ENCODE measurements around the gene KCNIP2. TPM values are rescaled to one million over a fixed set of nuclear protein-coding genes. Genes with fewer than 3 reads are reported as not detected.

The KCNIP2 gene
- total and polyA plus RNA-seq, 7 experiments from 2014 or later = 0.27 to 6.3 (median 2.4) TPM; not detected in 1

- DNase-seq (peak; percentile 35 to 83 (median 58)), ATAC-seq (peak; percentile 76)
- peaks cover 34 to 65% (median 55%) of the 10 kb centered on the region in 7 donors for H3K4me1 Mint-ChIP-seq
- POLR2A ChIA-PET = interaction anchor here (0.7 to 5.1 kb wide), 8 partner anchors 9 to 582 kb away, joined by 3 to 42 read pairs (median 4); partner anchors contain the start of gene OGA
- intact Hi-C loops (cut with micrococcal nuclease) = loop anchor here (1.0 to 5.0 kb wide), 10 partner anchors 10 to 629 kb away; partner anchors contain the start of gene ARMH3 (in 1 of the 2)
- H3K4me1 ChIP-seq (ENCODE audit: control insufficient read depth in 2 of 2, insufficient read depth in 2 of 2, low read length in 2 of 2) = peaks cover 13 to 36% of the 10 kb centered on the region in 2 donors
- H3K9me3 ChIP-seq (ENCODE audit: control insufficient read depth in 2 of 3, low read length in 3 of 3) = no peaks in the 10 kb centered on the region
- no peak overlapping the region for H3K27ac ChIP-seq (ENCODE audit: low read depth, low read length)
- H3K4me3 ChIP-seq (ENCODE audit: low read length) = peak overlapping the region; percentile 55
- no peaks in the 10 kb centered on the region for H3K27me3 ChIP-seq (ENCODE audit: control insufficient read depth in 2 of 2, insufficient read depth in 2 of 2, low read length in 2 of 2)
- H3K36me3 Mint-ChIP-seq = peaks cover 0 to 6% (median 2%) of the 10 kb centered on the region in 5 donors
- peaks cover 0 to 2% (median 0%) of the 10 kb centered on the region in 11 donors for H3K9me3 Mint-ChIP-seq
- H3K36me3 ChIP-seq (ENCODE audit: control insufficient read depth in 2 of 3, insufficient read depth in 3 of 3, low read length in 3 of 3) = no peaks in the 10 kb centered on the region
- H3K27ac Mint-ChIP-seq = peak overlapping the region in 5 of 9 donors; percentile 50 to 87 (median 79)
- CTCF ChIA-PET = interaction anchor here (0.5 to 4.0 kb wide), 20 partner anchors 9 to 861 kb away, joined by 3 to 28 read pairs (median 4); partner anchors contain the start of genes NPM3 and OGA
- H3K27me3 Mint-ChIP-seq = peaks cover 0 to 19% (median 4%) of the 10 kb centered on the region in 5 donors
- H3K4me3 Mint-ChIP-seq = peak overlapping the region; percentile 72 to 91 (median 85)
These were observed 2.7 kb downstream of the KCNIP2 start for GRCh38 chr10:101840741-101841453.

- Histone ChIP-seq H3K36me3 (ENCODE audit: control insufficient read depth in 2 of 3, insufficient read depth in 3 of 3, low read length in 3 of 3) (no peaks in the 10 kb centered on the region), H3K27ac (ENCODE audit: low read depth, low read length) (no peak overlapping the region), H3K4me1 (ENCODE audit: control insufficient read depth in 2 of 2, insufficient read depth in 2 of 2, low read length in 2 of 2) (peaks cover 17 to 43% of the 10 kb centered on the region in 2 donors), H3K27me3 (ENCODE audit: control insufficient read depth in 2 of 2, insufficient read depth in 2 of 2, low read length in 2 of 2) (no peaks in the 10 kb centered on the region), H3K9me3 (ENCODE audit: control insufficient read depth in 2 of 3, low read length in 3 of 3) (no peaks in the 10 kb centered on the region), H3K4me3 (ENCODE audit: low read length) (peak overlapping the region; percentile 55)
- ATAC-seq (no peak), DNase-seq (no peak)
- Mint-ChIP-seq H3K36me3 (peaks cover 0 to 4% (median 0%) of the 10 kb centered on the region in 5 donors), H3K4me1 (peaks cover 37 to 68% (median 60%) of the 10 kb centered on the region in 7 donors), H3K4me3 (peak overlapping the region; percentile 72 to 91 (median 85)), H3K27ac (peak overlapping the region in 6 of 9 donors; percentile 38 to 87 (median 56)), H3K9me3 (peaks cover 0 to 4% (median 0%) of the 10 kb centered on the region in 11 donors), H3K27me3 (peaks cover 0 to 19% (median 4%) of the 10 kb centered on the region in 5 donors)
- ChIA-PET POLR2A (interaction anchor here (0.7 to 5.1 kb wide), 5 partner anchors 9 to 582 kb away, joined by 3 to 42 read pairs (median 3); partner anchors contain the start of gene OGA), CTCF (interaction anchor here (0.7 to 4.0 kb wide), 12 partner anchors 9 to 1554 kb away, joined by 3 to 28 read pairs (median 4); partner anchors contain the start of genes NPM3 and OGA)
- intact Hi-C loops (cut with micrococcal nuclease) = loop anchor here (1.0 to 5.0 kb wide), 10 partner anchors 9 to 628 kb away; partner anchors contain the start of gene ARMH3 (in 1 of the 2)
These were observed 3.4 kb downstream of the KCNIP2 start for GRCh38 chr10:101840102-101840684.

DNA sequence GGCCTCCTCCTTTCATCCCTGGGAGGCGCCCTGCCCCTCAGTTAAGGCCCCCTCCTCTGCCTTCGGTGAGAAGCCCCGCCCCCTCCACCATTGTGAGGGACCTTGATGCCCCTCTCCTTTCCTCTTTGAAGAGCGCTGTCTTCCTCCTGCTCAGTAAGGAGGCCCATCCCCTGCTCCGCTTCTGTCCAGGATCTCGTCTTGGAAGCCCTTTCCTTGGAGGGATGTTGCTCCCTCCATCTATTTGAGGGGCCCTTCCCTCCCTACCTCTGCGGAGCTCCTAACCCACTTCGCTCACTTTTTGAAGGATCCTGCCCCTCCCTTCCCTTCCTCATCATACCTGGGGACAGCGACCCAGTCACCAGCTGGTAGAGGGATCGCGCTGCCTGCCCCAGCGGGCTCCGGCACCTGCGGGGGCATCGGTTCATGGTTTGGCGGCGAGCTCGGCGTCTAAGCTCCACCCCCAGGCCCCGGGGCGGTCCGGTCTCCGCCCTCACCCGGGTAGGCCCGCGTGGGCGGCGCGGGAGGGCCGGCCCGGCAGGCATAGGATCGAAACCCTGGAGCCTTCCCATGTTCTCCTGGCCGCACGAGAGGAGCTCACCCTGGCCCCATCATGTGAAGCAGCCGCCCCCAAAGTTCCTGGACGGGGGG, 4.1 kb downstream of the KCNIP2 start:
- Mint-ChIP-seq H3K36me3 (peaks cover 0 to 4% (median 0%) of the 10 kb centered on the region in 5 donors), H3K27ac (peak overlapping the region in 1 of 9 donors; percentile 5), H3K9me3 (peaks cover 0 to 4% (median 0%) of the 10 kb centered on the region in 11 donors), H3K4me1 (peaks cover 43 to 69% (median 61%) of the 10 kb centered on the region in 7 donors), H3K27me3 (peaks cover 0 to 19% (median 4%) of the 10 kb centered on the region in 5 donors), H3K4me3 (peak overlapping the region; percentile 66 to 91 (median 84))
- ChIA-PET POLR2A (interaction anchor here (0.9 to 5.1 kb wide), 3 partner anchors 8 to 274 kb away, joined by 3 to 42 read pairs (median 3); partner anchors contain the start of gene OGA), CTCF (interaction anchor here (1.0 to 4.0 kb wide), 6 partner anchors 8 to 1554 kb away, joined by 3 to 28 read pairs (median 10); partner anchors contain the start of gene OGA)
- Histone ChIP-seq H3K27ac (ENCODE audit: low read depth, low read length) (no peak overlapping the region), H3K36me3 (ENCODE audit: control insufficient read depth in 2 of 3, insufficient read depth in 3 of 3, low read length in 3 of 3) (no peaks in the 10 kb centered on the region), H3K4me3 (ENCODE audit: low read length) (peak overlapping the region; percentile 47), H3K27me3 (ENCODE audit: control insufficient read depth in 2 of 2, insufficient read depth in 2 of 2, low read length in 2 of 2) (no peaks in the 10 kb centered on the region), H3K9me3 (ENCODE audit: control insufficient read depth in 2 of 3, low read length in 3 of 3) (no peaks in the 10 kb centered on the region), H3K4me1 (ENCODE audit: control insufficient read depth in 2 of 2, insufficient read depth in 2 of 2, low read length in 2 of 2) (peaks cover 22 to 46% of the 10 kb centered on the region in 2 donors)
- DNase-seq (peak in 4 of 9 donors; percentile 34 to 79 (median 42)), ATAC-seq (peak; percentile 55)
- intact Hi-C loops (cut with micrococcal nuclease) = loop anchor here (1.0 to 10.0 kb wide), 11 partner anchors 8 to 805 kb away; partner anchors contain the start of genes ARMH3 (in 1 of the 2), PDZD7 (in 1 of the 2) and SFXN3 (in 1 of the 2)

DNA sequence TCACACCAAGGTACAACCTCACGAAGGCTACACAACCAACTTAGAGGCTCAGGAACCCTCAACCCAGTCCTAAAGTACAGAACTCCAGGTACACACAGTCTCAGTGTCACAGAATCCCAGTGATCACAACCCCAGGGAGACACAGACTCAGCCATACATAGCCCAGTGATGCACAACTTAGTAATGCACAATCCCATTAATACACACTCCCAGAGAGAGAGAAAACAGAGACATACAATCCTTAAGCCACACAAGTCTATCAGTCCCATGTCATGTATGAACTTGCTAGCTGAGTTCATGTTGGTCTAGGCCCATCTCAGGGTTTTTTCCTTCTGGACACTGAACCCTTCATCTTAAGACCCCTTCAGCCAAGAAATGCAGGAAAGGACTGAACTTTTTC, 4.6 kb downstream of the KCNIP2 start:
- H3K4me1 Mint-ChIP-seq = peaks cover 43 to 69% (median 61%) of the 10 kb centered on the region in 7 donors
- peaks cover 0 to 14% (median 3%) of the 10 kb centered on the region in 5 donors for H3K27me3 Mint-ChIP-seq
- no peaks in the 10 kb centered on the region for H3K27me3 ChIP-seq (ENCODE audit: control insufficient read depth in 2 of 2, insufficient read depth in 2 of 2, low read length in 2 of 2)
- CTCF ChIA-PET = interaction anchor here (1.0 to 4.0 kb wide), 5 partner anchors 8 to 1555 kb away, joined by 3 to 28 read pairs (median 15); partner anchors contain the start of gene OGA
- no peak overlapping the region for H3K27ac ChIP-seq (ENCODE audit: low read depth, low read length)
- DNase-seq (no peak), ATAC-seq (no peak)
- intact Hi-C loops (cut with micrococcal nuclease) = loop anchor here in 1 of 2 donors (10.0 kb wide), 1 partner anchor 804 kb away; the partner anchor contains the start of genes PDZD7 and SFXN3
- H3K4me1 ChIP-seq (ENCODE audit: control insufficient read depth in 2 of 2, insufficient read depth in 2 of 2, low read length in 2 of 2) = peaks cover 22 to 46% of the 10 kb centered on the region in 2 donors
- no peak overlapping the region for H3K4me3 ChIP-seq (ENCODE audit: low read length)
- H3K27ac Mint-ChIP-seq = peak overlapping the region in 3 of 9 donors; percentile 5 to 77 (median 24)
- peak overlapping the region; percentile 66 to 91 (median 82) for H3K4me3 Mint-ChIP-seq
- H3K9me3 Mint-ChIP-seq = peaks cover 0 to 4% (median 0%) of the 10 kb centered on the region in 11 donors
- peaks cover 0 to 4% (median 0%) of the 10 kb centered on the region in 5 donors for H3K36me3 Mint-ChIP-seq
- H3K9me3 ChIP-seq (ENCODE audit: control insufficient read depth in 2 of 3, low read length in 3 of 3) = no peaks in the 10 kb centered on the region
- no peaks in the 10 kb centered on the region for H3K36me3 ChIP-seq (ENCODE audit: control insufficient read depth in 2 of 3, insufficient read depth in 3 of 3, low read length in 3 of 3)
- POLR2A ChIA-PET = interaction anchor here (0.9 to 5.1 kb wide), 3 partner anchors 8 to 274 kb away, joined by 3 to 42 read pairs (median 3); partner anchors contain the start of gene OGA

DNA sequence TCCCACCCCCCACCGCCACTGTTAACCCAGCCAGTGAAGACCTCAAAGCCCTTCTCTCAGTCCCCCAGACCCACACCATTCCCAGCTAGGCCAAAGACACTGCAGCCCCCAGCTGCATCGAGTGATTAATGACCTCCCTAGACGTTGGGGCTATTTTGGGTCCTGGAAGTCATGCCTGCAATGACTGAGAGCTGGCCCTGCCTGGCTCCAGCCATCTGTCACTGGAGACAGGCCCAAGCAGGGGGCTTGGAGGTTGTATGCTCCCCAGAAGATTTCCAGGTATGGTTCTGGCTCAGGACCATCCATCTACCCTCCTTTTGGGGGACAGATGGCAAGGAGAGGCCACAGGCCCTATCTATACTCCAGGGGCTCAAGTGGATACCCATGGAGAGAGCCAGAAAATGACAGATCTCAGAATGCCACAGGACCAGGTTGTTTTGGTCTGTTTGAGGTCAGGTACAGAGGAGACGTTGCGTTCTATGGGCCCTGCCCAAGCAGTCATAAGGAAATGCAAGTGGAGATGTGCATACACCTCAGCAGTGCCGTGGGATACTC, 5.1 kb downstream of the KCNIP2 start:
- ATAC-seq (no peak), DNase-seq (no peak)
- H3K27me3 ChIP-seq (ENCODE audit: control insufficient read depth in 2 of 2, insufficient read depth in 2 of 2, low read length in 2 of 2) = no peaks in the 10 kb centered on the region
- H3K27ac Mint-ChIP-seq = no peak overlapping the region
- peaks cover 22 to 51% of the 10 kb centered on the region in 2 donors for H3K4me1 ChIP-seq (ENCODE audit: control insufficient read depth in 2 of 2, insufficient read depth in 2 of 2, low read length in 2 of 2)
- ChIA-PET POLR2A (interaction anchor here (1.0 to 5.1 kb wide), 2 partner anchors 18 to 21 kb away, joined by 3 to 42 read pairs; partner anchors contain the start of gene OGA), CTCF (interaction anchor here (4.0 kb wide), 1 partner anchor 171 kb away, joined by 28 read pairs; no protein-coding TSS in a partner anchor)
- no peaks in the 10 kb centered on the region for H3K36me3 ChIP-seq (ENCODE audit: control insufficient read depth in 2 of 3, insufficient read depth in 3 of 3, low read length in 3 of 3)
- intact Hi-C loops (cut with micrococcal nuclease) = loop anchor here in 1 of 2 donors (10.0 kb wide), 1 partner anchor 804 kb away; the partner anchor contains the start of genes PDZD7 and SFXN3
- peaks cover 0 to 4% (median 0%) of the 10 kb centered on the region in 11 donors for H3K9me3 Mint-ChIP-seq
- H3K4me3 ChIP-seq (ENCODE audit: low read length) = no peak overlapping the region
- peaks cover 0 to 4% (median 0%) of the 10 kb centered on the region in 5 donors for H3K36me3 Mint-ChIP-seq
- no peak overlapping the region for H3K27ac ChIP-seq (ENCODE audit: low read depth, low read length)
- peaks cover 47 to 72% (median 64%) of the 10 kb centered on the region in 7 donors for H3K4me1 Mint-ChIP-seq
- peaks cover 0 to 13% (median 3%) of the 10 kb centered on the region in 5 donors for H3K27me3 Mint-ChIP-seq
- no peaks in the 10 kb centered on the region for H3K9me3 ChIP-seq (ENCODE audit: control insufficient read depth in 2 of 3, low read length in 3 of 3)
- peak overlapping the region in 9 of 10 donors; percentile 66 to 91 (median 79) for H3K4me3 Mint-ChIP-seq
